HG02678 (cell line): Measurements from ENCODE around the gene GRAMD1B.
"Not testable (repeated sequence)": the region's sequence is repeated elsewhere in the genome, so short reads cannot be mapped to it uniquely, and the experiment has no call there.

Experiments
- ATAC-seq: cut with Tn5 transposase; IDR thresholded peaks from one replicate; pipeline ENCODE4 v1.9.1; 2021; ENCODE audit warnings: mild to moderate bottlenecking, moderate library complexity; ENCODE audit not compliant: unreplicated experiment

The GRAMD1B gene

GRCh38 chr11:123439616-123440015 is 9.5 kb downstream of the GRAMD1B start:
- no peak for ATAC-seq

GRCh38 chr11:123441161-123441560 is 11.1 kb downstream of the GRAMD1B start:
- ATAC-seq = no peak

DNA sequence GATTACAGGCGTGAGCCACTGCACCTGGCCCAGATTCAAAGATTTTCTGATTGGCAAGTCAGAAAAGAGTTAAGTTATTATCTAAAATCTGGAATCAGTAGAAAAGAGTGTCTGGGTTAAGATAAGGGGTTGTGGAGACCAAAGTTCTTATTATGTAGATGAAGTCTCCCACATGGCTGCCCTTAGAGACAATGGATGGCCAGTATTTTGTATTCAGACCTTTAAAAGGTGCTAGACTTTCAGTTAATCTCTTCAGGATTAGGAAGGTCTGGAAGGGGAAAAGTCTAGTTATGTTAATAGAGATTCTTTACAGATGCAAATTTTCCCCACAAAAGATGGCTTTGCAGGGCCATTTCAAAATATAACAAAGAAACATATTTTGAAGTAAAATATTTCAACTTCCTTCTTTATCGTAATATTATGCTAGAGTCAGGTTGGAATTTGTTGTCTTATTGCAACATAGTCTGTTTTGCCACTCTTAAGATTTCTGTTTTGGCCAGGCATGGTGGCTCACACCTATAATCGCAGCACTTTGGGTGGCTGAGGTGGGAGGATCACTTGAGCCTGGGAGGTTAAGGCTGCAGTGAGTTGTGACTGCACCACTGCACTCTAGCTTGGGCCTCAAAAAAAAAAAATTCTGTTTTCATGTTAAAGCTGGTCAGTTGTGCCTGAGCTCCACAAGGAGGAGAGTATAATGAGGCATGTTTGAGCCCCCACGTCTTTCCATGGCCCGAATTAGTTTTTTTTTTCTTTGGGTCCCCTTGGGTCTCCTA is 14.0 kb downstream of the GRAMD1B start:
- ATAC-seq = no peak

DNA sequence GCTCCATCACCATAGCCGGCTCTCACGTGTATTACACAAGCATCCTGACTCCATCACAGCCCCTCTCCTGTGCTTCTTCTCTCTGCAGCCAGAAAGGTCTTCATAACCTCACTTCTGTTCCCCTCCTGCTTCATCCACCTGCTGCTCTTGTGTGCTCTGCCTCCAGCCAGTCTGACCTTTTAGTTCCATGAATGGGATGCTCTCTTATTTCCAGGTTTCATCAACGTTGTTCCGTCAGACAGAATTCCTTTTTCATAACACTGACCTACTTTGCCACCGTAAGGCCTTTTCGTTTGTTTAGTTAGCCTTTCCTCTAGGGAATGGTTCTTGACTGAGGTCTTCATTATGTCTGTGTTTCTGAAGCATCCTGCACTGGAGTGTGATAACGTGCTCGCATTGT is 18.8 kb downstream of the GRAMD1B start:
- ATAC-seq = no peak

DNA sequence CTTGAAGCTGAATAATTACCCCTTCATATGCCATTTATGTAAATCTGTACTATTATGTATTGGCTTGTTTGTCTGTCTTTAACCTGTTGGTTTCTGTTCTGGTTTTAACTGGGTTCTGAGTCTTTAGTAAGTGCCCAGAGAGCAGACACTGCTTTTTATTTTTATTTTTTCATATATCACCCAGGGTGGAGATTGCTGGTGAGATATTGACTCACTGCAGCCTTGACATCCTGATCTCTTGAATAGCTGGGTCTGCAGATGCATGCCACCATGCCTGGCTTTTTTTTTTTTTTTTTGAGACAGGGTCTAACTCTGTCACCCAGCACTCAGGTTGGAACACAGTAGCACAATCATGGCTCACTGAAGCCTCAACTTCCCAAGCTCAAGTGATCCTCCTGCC is 19.4 kb downstream of the GRAMD1B start:
- ATAC-seq = no peak

GRCh38 chr11:123450623-123451022 is 20.6 kb downstream of the GRAMD1B start:
- no peak for ATAC-seq

DNA sequence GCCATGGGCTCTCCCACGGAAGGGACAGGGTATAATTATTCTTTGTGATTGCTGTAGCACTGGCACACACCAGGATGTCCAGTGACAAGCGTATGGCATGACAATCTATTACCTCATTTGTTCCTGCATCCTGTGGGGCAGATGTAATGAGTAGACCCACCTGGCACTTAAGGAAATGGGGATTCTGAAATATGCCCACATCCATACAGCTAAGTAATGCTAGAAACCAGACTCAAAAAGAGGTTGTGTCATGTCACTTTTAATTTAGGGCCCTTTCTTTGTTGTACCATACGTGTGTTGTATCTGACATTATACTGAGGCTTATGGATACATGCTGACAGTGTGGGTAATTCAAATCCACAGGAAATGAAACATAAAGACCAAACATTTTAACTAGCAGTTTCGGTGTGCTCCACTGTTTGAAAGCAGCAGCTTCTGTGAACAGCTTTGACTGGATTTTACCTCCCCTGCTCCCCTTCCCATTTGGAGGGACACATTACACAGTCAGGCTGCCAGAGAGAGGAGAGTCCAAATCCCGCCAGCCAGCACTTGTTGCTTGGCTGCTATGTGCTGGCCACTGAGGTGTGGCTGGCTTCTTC is 21.2 kb downstream of the GRAMD1B start:
- no peak for ATAC-seq

- no peak for ATAC-seq
Observed at GRCh38 chr11:123452794-123453193, 22.7 kb downstream of the GRAMD1B start.

- no peak for ATAC-seq
Observed at GRCh38 chr11:123454060-123454651, 24.1 kb downstream of the GRAMD1B start.

- ATAC-seq = no peak
Observed at GRCh38 chr11:123454796-123455195, 24.7 kb downstream of the GRAMD1B start.

DNA sequence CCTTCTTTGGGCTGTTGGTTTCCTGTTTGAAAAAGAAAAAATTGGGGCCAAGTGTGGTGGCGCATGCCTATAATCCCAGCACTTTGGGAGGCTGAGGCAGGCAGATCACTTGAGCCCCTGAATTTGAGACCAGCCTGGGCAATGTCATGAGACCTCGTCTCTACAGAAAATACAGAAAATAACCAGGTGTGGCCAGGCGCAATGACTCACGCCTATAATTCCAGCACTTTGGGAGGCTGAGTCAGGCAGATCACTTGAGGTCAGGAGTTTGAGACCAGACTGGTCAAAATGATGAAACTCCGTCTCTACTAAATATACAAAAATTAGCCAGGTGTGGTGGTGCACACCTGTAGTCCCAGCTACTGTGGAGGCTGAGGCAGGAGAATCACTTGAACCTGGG is 26.4 kb downstream of the GRAMD1B start:
- not testable (repeated sequence) for ATAC-seq

GRCh38 chr11:123457187-123457770 is 27.2 kb downstream of the GRAMD1B start:
- ATAC-seq = no peak

GRCh38 chr11:123458501-123458900 is 28.4 kb downstream of the GRAMD1B start:
- no peak for ATAC-seq

DNA sequence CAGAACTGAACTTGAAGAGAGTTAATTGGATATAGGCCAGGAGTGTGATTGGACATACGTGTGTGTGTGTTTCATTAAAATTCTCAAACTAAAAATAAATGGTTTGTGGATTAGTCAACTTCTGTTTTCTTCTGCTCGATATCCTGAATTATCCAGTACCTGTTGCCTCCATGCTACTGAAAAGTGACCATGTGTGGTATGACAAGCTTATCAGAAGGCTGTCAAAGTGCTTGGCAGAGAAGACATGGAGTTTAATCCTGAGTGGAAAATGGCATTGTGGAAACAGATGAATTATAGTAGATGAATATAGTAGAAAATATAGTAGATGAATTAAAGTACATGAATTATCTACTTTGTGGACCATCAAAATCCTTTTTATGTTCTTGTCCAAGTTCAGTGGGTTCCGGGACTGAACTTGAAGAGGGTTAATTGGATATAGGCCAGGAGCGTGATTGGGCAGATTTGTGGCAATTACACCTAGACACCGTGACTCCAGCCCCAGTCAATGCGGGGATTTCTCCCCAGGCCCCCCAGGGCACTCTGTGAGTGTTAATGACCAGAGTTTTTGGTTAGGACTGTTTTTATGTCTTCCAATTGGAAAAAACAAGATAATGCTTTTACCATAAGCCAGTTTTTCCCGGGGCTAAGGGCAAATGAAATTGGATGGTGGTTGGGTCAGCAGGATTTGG is 30.1 kb downstream of the GRAMD1B start:
- no peak for ATAC-seq

- ATAC-seq = no peak
Observed at GRCh38 chr11:123461164-123461563, 31.1 kb downstream of the GRAMD1B start.

- not testable (repeated sequence) for ATAC-seq
Observed at GRCh38 chr11:123465667-123466066, 35.6 kb downstream of the GRAMD1B start.

GRCh38 chr11:123466172-123466571 is 36.1 kb downstream of the GRAMD1B start:
- not testable (repeated sequence) for ATAC-seq

DNA sequence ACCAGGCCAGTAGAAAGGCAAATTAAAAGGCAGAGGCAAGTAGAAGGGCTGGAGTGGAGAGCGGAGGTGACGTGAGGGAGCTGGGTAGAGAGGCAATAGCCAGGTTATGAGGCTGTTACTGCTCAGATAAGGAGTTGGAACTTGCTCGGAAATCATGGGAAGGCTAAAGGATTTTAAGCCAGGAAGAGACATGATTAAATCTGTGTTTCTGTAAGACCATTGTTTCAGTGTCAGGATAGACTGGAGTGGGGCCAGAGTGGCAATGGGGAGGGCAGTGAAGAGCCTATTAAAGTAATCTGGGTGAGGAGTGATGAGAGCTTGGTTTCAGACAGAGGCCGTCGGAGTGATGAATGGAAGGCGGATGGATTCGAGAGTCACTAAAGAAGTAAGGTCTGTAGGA is 39.0 kb downstream of the GRAMD1B start:
- ATAC-seq = no peak

DNA sequence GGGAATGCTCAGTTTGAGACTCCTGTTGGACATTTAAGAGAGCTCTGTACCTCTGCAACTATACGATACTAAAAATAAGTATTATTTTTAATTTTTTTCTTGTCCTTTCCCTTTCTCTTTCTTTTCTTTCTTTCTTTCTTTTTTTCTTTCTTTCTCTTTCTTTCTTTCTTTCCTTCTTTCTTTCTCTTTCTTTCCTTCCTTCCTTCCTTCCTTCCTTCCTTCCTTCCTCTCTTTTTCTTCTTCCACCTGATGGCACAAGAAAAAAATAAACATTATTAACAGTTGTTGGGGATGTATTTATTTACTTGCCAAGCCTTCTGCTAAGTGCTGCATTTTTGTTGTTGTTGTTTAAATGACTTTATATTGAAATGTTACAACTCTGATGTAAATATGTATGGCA is 39.5 kb downstream of the GRAMD1B start:
- ATAC-seq = no peak

DNA sequence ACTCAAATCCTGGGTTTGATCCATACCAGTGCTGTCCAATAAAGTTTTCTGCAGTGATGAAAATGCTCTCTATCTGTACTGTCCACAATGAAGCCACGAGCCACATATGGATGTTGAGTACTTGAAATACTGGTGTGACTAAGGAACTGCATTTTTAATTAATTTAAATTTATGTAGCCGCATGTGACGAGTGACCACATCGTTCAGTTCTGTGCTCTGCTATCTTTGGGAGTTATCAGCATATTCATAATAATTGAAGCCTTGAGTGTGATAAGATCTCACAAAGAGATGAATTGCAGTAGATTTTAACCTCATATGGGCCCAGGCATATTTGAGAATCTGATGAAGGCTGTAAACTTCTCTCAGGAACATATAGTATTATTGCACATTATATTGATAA is 40.8 kb downstream of the GRAMD1B start:
- ATAC-seq = no peak

- ATAC-seq = no peak
Observed at GRCh38 chr11:123472236-123472935, 42.3 kb downstream of the GRAMD1B start.
